ENCODE measurements around the gene IGFL3. TPM values are rescaled to one million over a fixed set of nuclear protein-coding genes. Genes with fewer than 3 reads are reported as not detected.

Gene IGFL3
- total and polyA plus RNA-seq, 3 donors from 2014 or later = not detected

GRCh38 chr19:46073268-46073922 is 51.1 kb downstream of the IGFL3 start:
- intact Hi-C loops (cut with DNase I; ENCODE audit: low total_unique reads) = no loop called here
- H3K27me3 ChIP-seq = no peaks in the 10 kb centered on the region

More at GRCh38 chr19:46073268-46073922, 51.1 kb downstream of the IGFL3 start:
- TF ChIP-seq POLR2A (IDR thresholded peaks at IDR 0.05) = no peak
- no peak for TF ChIP-seq CTCF (IDR thresholded peaks at IDR 0.05)
- no peaks in the 10 kb centered on the region for H3K36me3 ChIP-seq (ENCODE audit: low read depth, missing control alignments)
- no peak overlapping the region for H3K4me3 ChIP-seq
- DNase-seq = no peak
- H3K4me1 ChIP-seq = no peaks in the 10 kb centered on the region
- no peaks in the 10 kb centered on the region for H3K9me3 ChIP-seq
- WGBS, 2 donors = 85 to 86% methylated on average over 3 of the region's 3 CpGs
- no peak overlapping the region for H3K27ac ChIP-seq

Other genes starting within 250 kb of the IGFL3 start
- gene IRF2BP1, start 238.5 kb downstream of the IGFL3 start, total RNA-seq = 10 to 100 TPM; 36.0 to 48.3 TPM
- 13.8 TPM for gene IRF2BP1, start 238.5 kb downstream of the IGFL3 start, polyA plus RNA-seq (ENCODE audit: insufficient read depth, low read depth, low replicate concordance)
- 10 to 100 TPM in 1 of 2 donors, 1 to 10 TPM in 1; 9.4 to 11.1 TPM for gene MYPOP, start 222.1 kb downstream of the IGFL3 start, total RNA-seq
- gene MYPOP, start 222.1 kb downstream of the IGFL3 start, polyA plus RNA-seq (ENCODE audit: insufficient read depth, low read depth, low replicate concordance) = 9.5 TPM
- 1 to 10 TPM; 4.8 to 5.1 TPM for gene NANOS2, start 209.9 kb downstream of the IGFL3 start, total RNA-seq
- 4.8 TPM for gene NANOS2, start 209.9 kb downstream of the IGFL3 start, polyA plus RNA-seq (ENCODE audit: insufficient read depth, low read depth, low replicate concordance)
- 1 to 10 TPM; 3.0 to 5.7 TPM for gene NOVA2, start 150.8 kb downstream of the IGFL3 start, total RNA-seq
- gene NOVA2, start 150.8 kb downstream of the IGFL3 start, polyA plus RNA-seq (ENCODE audit: insufficient read depth, low read depth, low replicate concordance) = 3.1 TPM
- 10 to 100 TPM; 25.6 to 31.2 TPM for gene CCDC61, start 129.2 kb downstream of the IGFL3 start, total RNA-seq
- gene CCDC61, start 129.2 kb downstream of the IGFL3 start, polyA plus RNA-seq (ENCODE audit: insufficient read depth, low read depth, low replicate concordance) = 32.5 TPM
- not detected for gene PGLYRP1, start 101.6 kb downstream of the IGFL3 start, total RNA-seq
- not detected for gene PGLYRP1, start 101.6 kb downstream of the IGFL3 start, polyA plus RNA-seq (ENCODE audit: insufficient read depth, low read depth, low replicate concordance)
- gene IGFL4, start 83.7 kb downstream of the IGFL3 start, total RNA-seq = under 1 TPM; 0.56 to 0.79 TPM
- gene IGFL4, start 83.7 kb downstream of the IGFL3 start, polyA plus RNA-seq (ENCODE audit: insufficient read depth, low read depth, low replicate concordance) = 0.37 TPM
- gene IGFL2, start 23.6 kb upstream of the IGFL3 start, total RNA-seq = 1 to 10 TPM; 7.2 to 7.6 TPM
- gene IGFL2, start 23.6 kb upstream of the IGFL3 start, polyA plus RNA-seq (ENCODE audit: insufficient read depth, low read depth, low replicate concordance) = 8.0 TPM
- gene IGFL1, start 105.1 kb upstream of the IGFL3 start, total RNA-seq = 1 to 10 TPM in 1 of 2 donors, not detected in 1; 3.2 TPM
- not detected for gene IGFL1, start 105.1 kb upstream of the IGFL3 start, polyA plus RNA-seq (ENCODE audit: insufficient read depth, low read depth, low replicate concordance)
- gene HIF3A, start 172.4 kb upstream of the IGFL3 start, total RNA-seq = 100 to 1,000 TPM in 1 of 2 donors, 10 to 100 TPM in 1; 82.6 to 105 TPM
- 3.8 TPM for gene HIF3A, start 172.4 kb upstream of the IGFL3 start, polyA plus RNA-seq (ENCODE audit: insufficient read depth, low read depth, low replicate concordance)
- 10 to 100 TPM; 71.7 to 72.8 TPM for gene PPP5C, start 222.4 kb upstream of the IGFL3 start, total RNA-seq
- 49.1 TPM for gene PPP5C, start 222.4 kb upstream of the IGFL3 start, polyA plus RNA-seq (ENCODE audit: insufficient read depth, low read depth, low replicate concordance)